ENCODE data around the gene IFT80. TPM values are rescaled to one million over a fixed set of nuclear protein-coding genes. Genes with fewer than 3 reads are reported as not detected.

Gene IFT80
- total RNA-seq, 1 experiment from 2014 or later, result 26.3 TPM

GRCh38 chr3:160319322-160319721, 79.7 kb downstream of the IFT80 start:
- Histone ChIP-seq H3K9me3 (ENCODE audit: control insufficient read depth in 1 of 2, insufficient read depth in 1 of 2, low read depth in 1 of 2, low read length in 2 of 2) (no peaks in the 10 kb centered on the region), H4K20me1 (ENCODE audit: insufficient read depth) (no peaks in the 10 kb centered on the region), H3K4me2 (ENCODE audit: low read length) (no peak overlapping the region), H3K4me1 (ENCODE audit: control insufficient read depth in 1 of 2, insufficient read depth in 2 of 2, low read length in 2 of 2) (no peaks in the 10 kb centered on the region), H3K9ac (ENCODE audit: low read length) (no peak overlapping the region), H3K36me3 (ENCODE audit: control insufficient read depth in 1 of 2, insufficient read depth in 2 of 2, low read length in 2 of 2) (no peaks in the 10 kb centered on the region), H2AFZ (ENCODE audit: low read depth, low read length, poor library complexity, severe bottlenecking) (no peak overlapping the region), H3K9me2 (ENCODE audit: insufficient read depth) (no peaks in the 10 kb centered on the region), H3K4me3 (replicated peaks in 1 of 2; ENCODE audit: low read depth in 1 of 2, low read length in 2 of 2) (no peak overlapping the region), H3K27ac (ENCODE audit: low read depth, low read length) (no peak overlapping the region), H3K27me3 (ENCODE audit: insufficient read depth, low read length) (no peaks in the 10 kb centered on the region), H3K79me2 (ENCODE audit: insufficient read depth, low read length) (no peaks in the 10 kb centered on the region)
- RAD21 ChIA-PET (ENCODE audit: low non-redundant PET in 1 of 2, low total read pairs in 2 of 2, uncharacterized antibody in 2 of 2, unreplicated experiment in 2 of 2), result no interaction called here
- TF ChIP-seq RAD21 (IDR thresholded peaks at IDR 0.05; ENCODE audit: low read depth) (no peak), EGR1 (IDR thresholded peaks at IDR 0.05; ENCODE audit: low read depth) (no peak), ATF3 (IDR thresholded peaks at IDR 0.05) (no peak), SP1 (IDR thresholded peaks at IDR 0.05; ENCODE audit: low read depth) (no peak), CEBPB (IDR thresholded peaks at IDR 0.05; ENCODE audit: low read depth) (no peak), ZBTB33 (IDR thresholded peaks at IDR 0.05; ENCODE audit: extremely low read depth, insufficient replicate concordance, low read length) (no peak), ZNF274 (IDR thresholded peaks at IDR 0.05; ENCODE audit: low read depth, low read length) (no peak), POLR2AphosphoS5 (IDR thresholded peaks at IDR 0.05; ENCODE audit: low read depth, low read length) (no peak), ZFX (IDR thresholded peaks at IDR 0.05) (no peak)
- TF ChIP-seq, protein P1, sequence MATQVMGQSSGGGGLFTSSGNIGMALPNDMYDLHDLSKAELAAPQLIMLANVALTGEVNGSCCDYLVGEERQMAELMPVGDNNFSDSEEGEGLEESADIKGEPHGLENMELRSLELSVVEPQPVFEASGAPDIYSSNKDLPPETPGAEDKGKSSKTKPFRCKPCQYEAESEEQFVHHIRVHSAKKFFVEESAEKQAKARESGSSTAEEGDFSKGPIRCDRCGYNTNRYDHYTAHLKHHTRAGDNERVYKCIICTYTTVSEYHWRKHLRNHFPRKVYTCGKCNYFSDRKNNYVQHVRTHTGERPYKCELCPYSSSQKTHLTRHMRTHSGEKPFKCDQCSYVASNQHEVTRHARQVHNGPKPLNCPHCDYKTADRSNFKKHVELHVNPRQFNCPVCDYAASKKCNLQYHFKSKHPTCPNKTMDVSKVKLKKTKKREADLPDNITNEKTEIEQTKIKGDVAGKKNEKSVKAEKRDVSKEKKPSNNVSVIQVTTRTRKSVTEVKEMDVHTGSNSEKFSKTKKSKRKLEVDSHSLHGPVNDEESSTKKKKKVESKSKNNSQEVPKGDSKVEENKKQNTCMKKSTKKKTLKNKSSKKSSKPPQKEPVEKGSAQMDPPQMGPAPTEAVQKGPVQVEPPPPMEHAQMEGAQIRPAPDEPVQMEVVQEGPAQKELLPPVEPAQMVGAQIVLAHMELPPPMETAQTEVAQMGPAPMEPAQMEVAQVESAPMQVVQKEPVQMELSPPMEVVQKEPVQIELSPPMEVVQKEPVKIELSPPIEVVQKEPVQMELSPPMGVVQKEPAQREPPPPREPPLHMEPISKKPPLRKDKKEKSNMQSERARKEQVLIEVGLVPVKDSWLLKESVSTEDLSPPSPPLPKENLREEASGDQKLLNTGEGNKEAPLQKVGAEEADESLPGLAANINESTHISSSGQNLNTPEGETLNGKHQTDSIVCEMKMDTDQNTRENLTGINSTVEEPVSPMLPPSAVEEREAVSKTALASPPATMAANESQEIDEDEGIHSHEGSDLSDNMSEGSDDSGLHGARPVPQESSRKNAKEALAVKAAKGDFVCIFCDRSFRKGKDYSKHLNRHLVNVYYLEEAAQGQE (IDR thresholded peaks at IDR 0.05; ENCODE audit: low read depth), result no peak
- TF ChIP-seq, protein P2, sequence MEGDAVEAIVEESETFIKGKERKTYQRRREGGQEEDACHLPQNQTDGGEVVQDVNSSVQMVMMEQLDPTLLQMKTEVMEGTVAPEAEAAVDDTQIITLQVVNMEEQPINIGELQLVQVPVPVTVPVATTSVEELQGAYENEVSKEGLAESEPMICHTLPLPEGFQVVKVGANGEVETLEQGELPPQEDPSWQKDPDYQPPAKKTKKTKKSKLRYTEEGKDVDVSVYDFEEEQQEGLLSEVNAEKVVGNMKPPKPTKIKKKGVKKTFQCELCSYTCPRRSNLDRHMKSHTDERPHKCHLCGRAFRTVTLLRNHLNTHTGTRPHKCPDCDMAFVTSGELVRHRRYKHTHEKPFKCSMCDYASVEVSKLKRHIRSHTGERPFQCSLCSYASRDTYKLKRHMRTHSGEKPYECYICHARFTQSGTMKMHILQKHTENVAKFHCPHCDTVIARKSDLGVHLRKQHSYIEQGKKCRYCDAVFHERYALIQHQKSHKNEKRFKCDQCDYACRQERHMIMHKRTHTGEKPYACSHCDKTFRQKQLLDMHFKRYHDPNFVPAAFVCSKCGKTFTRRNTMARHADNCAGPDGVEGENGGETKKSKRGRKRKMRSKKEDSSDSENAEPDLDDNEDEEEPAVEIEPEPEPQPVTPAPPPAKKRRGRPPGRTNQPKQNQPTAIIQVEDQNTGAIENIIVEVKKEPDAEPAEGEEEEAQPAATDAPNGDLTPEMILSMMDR (IDR thresholded peaks at IDR 0.05 in 2 of 3, conservative IDR thresholded peaks at IDR 0.05 in 1 of 3; ENCODE audit: borderline replicate concordance in 1 of 3, insufficient read depth in 1 of 3, low read depth in 2 of 3, low read length in 2 of 3), result no peak
- ATAC-seq (no peak), DNase-seq (ENCODE audit: low read depth, low spot score) (no peak)
- no TSS peak for BruUV-seq (replicated peaks)
- CTCF ChIA-PET, result no interaction called here
- intact Hi-C loops (cut with micrococcal nuclease), result no loop called here
- POLR2A ChIA-PET, result no interaction called here

Data from HCT116 (cell line).